HG02642 (cell line): Measurements from ENCODE around the gene THAP3.
"Not testable (repeated sequence)": the region's sequence is repeated elsewhere in the genome, so short reads cannot be mapped to it uniquely, and the experiment has no call there.

ENCODE experiments used
- ATAC-seq: cut with Tn5 transposase; IDR thresholded peaks from one replicate; pipeline ENCODE4 v1.9.1; 2021; ENCODE audit warnings: mild to moderate bottlenecking; ENCODE audit not compliant: unreplicated experiment, poor library complexity

Gene THAP3

DNA sequence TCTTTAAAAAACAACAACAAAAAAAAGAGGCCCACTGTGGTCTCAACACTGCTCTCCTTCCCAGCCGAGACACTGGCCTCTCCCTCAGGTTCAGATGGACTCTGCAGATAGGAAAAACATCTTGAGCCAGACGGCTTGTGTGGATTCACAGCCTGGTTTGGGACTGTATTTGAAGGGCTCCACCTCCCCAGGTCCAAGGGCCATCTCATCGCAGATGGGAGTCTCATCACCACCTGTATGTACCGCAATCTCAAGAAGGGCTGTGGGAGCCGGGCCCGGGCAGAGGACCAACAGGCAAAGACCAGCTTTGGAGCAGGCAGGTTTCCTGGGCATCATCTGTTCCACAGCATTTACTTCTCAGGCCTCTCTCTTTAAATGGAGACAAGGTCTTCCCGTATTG lies 34.6 kb upstream of the THAP3 start:
- no peak for ATAC-seq

DNA sequence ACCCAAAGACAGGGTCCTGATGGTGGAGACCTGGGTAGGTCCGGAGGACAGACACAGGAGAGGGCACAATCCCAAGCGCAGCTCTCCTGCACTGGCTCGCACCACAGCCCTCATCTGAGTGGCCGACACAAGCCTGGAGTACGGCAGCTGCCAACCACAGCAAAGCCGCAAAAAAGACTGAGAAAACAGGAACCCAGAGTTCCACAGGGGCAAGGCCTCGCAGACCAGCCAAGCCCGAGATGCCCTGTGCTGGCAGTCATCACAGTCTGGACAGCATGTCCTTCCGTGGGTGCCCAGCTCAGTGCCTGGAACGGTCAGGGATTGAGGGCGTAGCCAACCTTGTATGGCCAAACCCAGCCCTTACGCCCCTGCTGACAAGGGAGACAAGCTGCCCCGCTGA lies 33.4 kb upstream of the THAP3 start:
- no peak for ATAC-seq

DNA sequence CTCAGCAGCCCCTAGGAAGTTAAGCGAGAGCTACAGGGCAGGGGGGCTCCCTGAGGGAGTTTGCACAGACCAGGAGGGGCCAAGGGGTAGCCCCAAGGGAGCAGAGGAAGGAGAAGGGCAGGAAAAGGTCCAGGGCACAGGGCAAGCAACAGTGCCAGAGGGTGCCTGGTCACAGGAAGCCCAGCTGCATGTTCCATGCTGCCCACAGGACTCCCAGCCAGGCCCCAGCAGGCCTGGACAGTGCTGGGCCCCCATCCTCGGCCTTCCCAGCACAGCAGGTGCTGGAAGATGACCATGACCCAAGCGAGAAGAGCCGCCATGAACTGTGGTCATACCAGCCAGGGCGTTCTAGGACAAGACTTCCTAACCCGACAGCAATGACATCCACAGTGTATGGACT lies 33.0 kb upstream of the THAP3 start:
- ATAC-seq: no peak

DNA sequence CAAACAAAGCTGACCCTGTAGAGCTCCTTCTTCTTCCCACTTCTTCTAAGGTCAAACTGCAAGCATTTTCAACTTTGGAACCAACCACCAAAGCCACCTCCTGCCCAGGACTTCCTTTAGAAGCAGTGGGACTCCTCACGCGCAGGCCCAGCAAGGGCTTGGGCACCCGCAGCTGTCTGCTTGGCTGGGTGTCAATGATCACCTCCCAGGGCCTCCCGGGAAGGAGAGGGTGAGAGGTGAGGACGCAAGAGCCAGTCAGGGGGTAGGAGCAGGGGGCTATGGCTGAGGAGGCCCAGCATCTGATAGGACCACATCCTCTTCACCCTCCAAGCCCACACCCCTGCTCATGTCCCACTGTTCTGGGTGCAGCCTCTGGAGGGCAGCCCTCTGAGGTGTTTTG lies 32.2 kb upstream of the THAP3 start:
- no peak for ATAC-seq

DNA sequence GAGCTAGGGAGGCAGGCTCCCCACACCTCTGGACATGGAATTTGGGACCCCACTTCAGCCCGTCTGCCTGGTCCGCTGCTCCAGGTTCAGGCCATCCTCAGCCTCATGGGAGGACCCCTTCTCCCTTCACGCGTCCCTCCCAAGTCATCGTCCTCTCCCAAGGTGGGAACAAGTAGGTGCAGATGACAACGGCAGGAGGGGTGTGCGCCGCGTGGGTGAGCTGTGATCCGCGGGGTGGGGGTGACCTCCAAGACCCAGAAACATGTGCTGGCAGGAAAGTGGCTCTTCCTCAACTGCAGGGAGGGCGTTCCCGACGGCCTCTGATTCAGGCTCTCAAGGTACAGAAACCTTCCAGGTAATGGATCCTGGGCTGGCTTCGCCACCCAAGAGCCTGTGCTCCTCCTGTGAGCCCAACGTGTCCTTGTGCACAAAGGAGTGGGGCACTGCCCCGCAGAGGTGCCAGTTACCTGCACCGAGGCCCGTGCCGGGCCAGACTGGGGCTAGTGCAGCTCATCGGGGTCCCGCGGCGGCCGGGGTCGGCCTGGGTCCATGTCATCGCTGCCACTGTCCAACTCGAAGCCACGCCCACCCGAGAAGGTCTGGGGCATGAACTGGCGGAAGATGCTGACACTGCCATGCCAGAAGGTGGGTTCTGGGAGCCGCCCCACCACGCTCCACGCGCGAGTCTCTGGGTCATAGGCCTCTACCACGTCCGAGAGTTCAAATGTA lies 31.6 kb upstream of the THAP3 start:
- no peak for ATAC-seq

DNA sequence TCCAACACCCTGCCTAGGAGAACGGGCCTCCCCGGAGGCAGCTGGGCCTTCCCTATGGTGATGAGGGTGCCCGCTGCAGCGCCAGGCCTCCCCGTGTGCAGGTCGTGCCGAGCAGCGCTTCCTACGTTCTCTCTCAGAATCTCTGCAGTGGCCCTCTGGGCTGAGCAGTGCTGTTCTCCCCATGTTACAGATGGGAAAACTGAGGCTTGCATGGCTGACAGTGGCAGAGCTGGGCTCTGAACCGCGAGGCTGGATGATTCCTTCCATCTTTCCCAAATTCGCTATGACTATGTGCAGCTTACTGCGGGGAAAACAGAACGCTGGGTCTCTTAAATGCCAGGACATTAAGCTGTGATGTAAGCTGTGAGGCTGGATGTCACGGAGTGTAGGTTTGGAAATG lies 30.9 kb upstream of the THAP3 start:
- no peak for ATAC-seq

DNA sequence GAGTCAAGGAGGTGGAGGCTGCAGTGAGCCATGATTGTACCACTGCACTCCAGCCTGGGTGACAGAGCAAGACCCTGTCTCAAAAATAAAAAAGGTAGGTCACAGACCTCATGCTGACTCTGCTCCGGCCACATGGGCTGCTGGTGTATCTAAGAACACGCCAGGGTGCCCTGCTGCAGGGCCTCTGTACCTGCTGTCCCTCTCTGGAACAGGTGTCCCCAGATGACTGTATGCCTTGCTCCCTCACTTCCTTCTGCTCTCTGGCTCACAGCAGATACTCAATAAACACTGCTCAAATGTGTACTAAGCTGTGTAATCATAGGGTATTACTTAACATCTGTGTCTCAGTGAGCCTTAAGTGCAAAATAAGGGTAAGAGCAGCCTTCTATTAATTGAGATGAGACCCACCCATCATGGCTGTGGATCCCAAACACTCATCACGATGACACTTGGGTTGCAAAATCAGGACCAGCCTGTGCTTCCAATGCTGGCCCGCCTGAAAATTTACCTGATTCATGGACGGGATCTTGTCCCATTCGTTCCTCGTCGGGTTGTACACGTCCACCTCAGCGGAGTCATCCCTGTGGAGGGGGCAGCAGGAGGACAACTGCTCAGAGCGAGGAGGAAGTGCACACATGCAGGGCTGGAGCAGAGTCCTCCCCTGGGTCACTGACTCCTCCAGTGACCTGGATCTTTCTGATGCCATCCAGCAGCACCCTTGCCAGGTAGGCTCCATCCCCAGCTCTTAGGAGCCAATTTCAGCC lies 29.5 kb upstream of the THAP3 start:
- no peak for ATAC-seq

DNA sequence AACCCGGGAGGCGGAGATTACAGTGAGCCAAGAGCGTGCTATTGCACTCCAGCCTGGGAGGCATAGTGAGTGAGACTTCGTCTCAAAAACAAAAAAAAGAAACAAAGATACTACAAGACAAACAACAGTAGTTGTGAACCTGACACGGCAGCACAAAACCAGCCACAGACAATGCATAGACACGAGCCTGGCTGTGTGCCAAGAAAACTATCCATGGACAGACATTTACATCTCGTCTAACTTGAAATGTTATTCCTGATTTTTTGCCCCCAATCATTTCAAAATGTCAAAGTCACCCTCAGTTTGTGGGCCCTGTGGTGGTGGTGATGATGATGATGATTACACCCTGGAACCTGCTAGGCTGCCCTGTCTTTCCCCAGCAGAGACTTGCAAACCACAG lies 28.3 kb upstream of the THAP3 start:
- no peak for ATAC-seq

DNA sequence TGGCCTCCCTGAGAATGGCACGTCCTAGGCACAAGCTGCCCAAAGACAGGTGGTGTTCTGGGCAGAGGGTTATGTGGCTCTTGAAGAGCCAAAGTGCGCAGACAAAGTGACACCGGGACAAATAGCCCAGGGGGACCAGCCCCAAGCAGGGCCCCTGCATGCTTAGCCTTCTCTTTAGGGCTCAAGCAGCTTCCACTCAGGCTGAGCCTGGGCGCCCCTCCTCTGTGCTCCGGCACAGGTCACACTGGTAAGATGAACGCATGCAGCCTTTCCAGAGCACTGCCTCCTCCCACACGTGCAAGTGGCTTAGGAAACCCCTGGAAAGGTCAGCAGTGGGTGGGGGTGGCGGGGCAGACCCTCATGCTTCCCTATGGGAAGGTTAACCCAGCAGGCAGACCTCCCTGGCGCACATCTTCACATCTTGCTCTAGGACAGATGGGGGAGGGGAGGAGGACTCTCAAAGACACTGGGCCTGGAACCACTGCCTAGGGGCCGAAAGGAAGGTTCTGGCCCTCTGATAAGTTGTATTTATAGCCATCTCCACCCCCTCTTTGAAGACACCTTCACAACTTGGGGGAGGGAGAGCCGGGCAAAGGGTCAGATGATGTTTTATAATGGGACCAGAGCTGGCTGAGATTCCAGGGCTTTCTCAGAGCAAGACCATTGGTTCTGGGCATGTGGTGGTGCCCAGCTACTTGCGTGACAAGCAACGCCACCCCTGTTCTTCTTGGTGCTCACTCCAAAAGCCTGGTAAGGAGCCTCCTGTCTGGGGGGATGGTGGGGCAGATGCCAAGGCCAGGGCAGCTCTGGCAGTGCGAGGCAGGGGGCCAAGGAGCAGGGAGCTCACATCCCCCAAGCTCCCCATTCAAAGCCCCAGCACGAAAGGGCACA lies 27.5 kb upstream of the THAP3 start:
- ATAC-seq: no peak

DNA sequence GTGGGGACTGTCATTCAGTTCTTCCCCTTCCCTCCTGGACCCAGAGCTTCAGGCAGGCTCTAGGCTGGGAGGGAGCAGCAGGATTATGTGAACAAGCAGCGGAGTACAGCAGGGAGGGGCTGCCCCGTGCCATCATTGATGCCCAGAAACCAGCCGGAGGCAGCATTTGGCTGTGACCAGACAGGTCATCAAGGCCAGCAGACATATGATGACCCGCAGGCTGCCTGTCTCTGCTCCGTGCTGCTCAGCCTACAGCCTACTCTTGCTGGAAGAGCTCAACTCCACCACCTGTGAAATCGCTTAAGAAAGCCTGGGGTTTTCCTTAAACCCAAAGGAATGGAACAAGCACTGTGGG lies 26.9 kb upstream of the THAP3 start:
- no peak for ATAC-seq

DNA sequence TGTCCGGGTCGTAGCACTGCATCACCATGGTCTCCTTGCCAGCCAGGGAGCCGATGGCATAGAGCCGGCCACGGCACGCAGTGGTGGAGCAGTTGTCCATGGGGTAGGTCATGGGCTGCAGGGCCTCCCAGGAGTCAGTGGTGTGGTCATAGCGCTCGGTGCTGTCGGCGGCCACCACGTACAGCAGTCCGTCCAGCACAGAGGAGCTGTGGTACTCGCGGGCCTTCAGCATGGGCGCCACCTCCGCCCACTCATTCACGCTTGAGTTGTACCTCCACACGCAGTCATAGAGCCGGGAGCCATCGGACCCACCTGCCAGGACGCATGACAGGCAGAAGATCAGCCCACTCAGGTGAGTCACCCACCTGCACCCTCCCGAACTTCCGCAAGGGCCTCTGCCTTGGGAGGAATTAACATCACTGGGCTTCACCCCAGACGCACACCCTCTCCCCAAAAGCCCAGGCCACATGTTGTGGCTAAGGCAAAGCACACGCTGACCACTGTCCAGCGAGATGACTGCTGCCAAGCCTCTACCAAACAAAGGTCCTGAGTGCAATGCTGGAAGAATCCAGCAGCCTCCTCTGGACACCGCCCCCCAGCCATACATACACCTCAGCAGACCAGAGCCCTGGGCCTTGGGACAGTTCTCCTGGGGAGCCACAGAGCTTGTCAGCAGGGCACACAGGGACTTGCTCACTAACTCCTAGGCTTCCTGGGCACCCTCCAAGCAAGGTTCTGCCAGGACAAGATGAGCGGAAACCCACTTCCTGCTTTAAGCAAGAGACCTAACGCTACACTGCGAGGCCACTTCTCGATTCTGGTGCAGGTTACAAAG lies 25.3 kb upstream of the THAP3 start:
- ATAC-seq: no peak

DNA sequence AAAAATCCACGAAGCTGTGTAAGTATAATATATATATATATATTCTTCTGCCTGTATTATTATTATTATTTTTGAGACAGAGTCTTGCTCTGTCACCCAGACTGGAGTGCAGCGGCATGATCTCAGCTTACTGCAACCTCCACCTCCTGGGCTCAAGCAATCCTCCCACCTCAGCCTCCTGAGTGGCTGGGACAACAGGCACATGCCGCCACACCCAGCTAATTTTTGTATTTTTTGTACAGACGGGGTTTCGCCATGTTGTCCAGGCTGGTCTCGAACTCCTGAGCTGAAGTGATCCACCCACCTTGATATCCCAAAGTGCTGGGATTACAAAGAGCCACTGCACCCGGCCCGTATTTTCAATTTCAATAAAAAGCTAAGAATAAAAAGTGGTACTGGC lies 24.7 kb upstream of the THAP3 start:
- ATAC-seq: not testable (repeated sequence)

DNA sequence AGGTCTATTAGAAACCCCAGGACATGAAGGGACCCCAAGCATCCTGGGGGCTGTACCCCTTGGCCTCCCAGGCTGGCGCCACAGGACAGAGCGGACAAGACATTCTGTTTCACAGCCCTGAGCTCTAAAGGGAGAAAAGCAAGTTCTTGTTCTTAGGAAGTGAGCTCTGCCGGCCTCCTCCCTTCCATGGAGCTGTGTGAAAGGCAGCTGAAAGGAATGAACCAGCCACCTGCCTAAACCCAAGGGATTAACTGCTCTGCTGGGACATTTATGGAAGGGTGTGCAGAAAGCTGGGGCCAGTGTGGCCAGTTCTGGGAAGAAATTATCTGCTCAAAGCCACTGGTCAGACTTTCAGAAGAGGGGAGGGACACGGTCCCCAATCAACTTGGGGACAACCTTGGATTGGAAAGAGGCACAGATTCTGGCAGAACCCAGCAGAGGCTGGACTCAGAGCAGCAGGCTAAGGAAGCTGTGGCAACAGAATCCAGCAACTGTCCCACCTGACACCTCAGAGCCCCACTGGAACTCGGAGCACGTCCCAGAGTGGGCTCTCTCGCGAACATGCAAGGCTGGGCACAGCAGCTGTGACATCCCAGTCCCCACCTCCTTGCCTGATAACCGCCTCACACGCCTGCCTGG lies 24.1 kb upstream of the THAP3 start:
- no peak for ATAC-seq

DNA sequence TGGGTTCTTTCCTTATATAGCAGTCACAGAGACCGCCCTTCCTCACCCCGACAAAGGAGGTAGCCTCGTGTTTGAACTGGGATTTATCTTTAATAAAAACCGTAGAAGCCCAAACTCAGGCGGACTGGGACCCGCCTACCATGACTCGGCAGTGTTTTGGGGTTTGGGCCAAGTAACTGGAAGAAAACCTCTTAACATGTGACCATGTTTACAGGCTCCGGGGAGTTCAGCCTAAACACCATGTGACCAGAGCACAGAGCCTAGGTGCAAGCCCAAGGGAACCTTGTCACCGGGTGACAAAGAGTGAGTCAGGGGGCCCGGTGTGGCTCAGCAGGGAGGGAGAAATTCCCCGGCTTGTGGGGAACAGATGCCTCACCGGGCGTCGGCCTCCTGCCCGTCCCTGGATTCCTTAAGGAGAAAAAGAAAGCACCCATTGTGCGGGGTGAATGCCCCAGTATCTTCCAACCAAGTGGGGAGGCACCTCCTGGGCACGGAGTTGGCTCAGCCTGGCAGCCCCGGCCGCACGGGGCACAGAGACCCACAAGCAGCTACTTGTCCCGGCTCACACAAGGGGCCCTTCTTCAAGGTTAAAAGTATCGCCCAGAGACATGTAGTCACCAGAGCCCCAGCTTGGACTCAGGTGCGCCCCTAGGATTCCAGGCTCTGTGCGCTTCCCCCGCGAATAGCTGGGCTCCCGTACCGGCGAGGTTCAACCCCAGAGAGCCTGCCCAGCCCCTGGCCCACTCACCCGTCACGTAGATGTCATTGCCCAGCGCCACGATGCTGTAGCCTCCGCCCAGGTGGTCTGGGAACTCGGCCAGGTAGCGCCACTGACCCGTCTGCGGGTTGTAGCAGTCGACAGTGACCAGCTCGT lies 23.4 kb upstream of the THAP3 start:
- ATAC-seq: no peak

DNA sequence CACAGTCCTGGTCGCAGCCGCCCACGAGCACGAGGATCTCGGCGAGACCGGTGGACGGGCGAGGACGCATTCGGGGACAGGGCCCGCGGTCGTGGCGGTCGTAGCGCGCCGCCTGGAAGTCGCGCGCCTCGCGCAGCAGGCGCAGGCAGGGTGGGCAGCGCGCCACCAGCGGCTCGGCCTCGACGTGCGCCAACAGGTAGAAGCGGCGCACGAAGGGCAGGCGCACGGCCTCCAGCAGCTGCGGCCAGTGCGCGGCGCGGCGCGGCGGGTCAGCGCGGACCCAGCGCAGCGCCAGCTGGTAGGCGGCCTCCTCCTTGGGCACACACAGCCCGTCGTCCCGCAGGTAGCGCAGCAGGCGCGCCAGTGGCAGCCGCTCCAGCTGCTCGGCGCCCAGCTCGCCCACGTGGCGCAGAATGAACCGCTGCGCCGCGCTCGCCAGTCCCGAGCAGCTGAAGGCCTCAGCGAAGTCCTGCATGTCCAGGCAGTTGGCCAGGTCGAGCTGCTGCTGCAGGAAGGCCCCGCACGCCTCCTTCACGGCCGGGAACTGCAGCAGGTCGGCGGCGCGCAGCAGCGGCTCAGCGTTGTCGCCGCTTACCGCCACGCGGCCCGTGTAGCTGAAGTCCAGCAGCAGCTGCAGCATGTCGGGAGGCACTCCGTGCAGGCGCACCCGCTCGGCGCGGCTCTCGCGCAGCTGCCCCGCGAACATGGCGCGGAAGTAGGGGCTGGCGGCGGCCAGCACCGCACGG lies 22.6 kb upstream of the THAP3 start:
- peak; percentile 18 for ATAC-seq

DNA sequence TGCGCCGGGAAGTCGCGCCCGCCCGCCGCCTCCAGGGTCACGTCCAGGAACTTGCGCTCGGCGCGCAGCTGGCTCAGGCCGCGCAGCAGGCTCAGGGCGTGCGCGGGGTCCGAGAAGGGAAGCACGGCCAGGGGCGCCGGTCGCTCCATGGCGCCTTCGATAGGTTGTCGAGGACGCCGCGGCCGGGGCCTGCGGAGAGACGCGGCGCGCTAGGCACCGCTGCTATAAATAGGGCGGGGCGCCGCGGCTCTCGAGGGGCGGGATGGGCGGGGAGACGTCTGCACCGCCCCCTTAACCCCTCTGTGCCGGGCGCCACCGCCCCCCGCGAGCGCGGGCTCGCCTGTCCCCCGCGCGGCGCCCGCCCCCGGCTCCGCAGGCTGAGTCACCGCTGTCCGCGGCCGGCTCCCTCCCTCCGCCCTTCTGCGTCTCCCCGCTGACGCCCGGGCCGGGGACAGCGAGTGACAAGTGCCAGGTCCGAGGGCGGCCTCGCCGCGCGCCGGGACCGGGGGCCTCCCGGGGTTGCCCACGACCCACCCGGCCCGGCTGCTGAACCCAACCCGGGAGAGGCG lies 21.9 kb upstream of the THAP3 start, which contains the start of gene KLHL21:
Gene KLHL21 (minus strand): TSS at position 201 of the 569 bp plus-strand sequence. CDS start 52 bp downstream, at position 149.
- ATAC-seq: peak; percentile 65

DNA sequence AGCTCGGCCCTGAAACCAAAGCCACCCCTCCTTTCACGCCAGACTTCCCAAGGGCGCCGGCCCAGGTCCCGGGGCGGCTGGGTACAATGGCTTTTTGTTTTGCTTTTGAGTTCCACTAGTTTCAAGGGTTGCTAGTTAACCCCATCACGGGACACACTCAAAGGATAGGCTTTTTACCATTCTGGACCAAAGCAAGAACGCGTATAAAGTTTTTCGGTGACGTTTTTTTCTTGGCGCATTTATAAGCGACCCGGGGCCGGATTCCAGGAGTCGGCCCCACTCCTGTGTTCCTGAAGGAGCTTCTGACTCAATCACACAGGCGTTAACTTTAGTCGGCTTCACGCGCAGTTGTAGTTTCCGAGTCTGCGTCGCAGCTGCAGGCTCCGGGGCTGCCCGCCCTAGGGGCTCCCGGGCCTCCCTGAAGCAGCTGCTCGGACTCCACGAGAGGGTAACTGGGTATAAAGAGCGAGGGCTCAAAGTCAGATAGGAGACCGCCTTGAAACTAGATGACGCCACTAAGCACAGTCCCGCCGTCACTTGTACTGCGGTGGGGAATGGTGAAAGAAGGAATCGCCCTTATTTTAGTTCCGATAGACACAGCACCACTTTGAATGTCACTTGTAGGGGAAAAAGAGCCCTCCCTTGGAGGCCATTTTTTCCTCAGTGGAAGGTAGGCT lies 21.3 kb upstream of the THAP3 start:
- peak; percentile 11 for ATAC-seq
